PFSK-1 (cell line): ENCODE data around the gene CCN5.

ENCODE experiments used
- FOXP2 ChIP-seq: optimal IDR thresholded peaks from 2 replicates; pipeline ENCODE3; 2011; ENCODE audit warnings: borderline replicate concordance, control low read depth, inconsistent platforms; ENCODE audit not compliant: insufficient read depth; ENCODE audit errors: extremely low read length, extremely low read depth
- POLR2AphosphoS5 ChIP-seq: IDR thresholded peaks from 2 replicates; pipeline ENCODE4 v1.6.1; 2012; ENCODE audit warnings: low read depth, mild to moderate bottlenecking, control low read depth, low read length, moderate library complexity
- SIN3A ChIP-seq: IDR thresholded peaks from 2 replicates; pipeline ENCODE4 v1.6.1; 2012; ENCODE audit warnings: mild to moderate bottlenecking, low read length, moderate library complexity, borderline replicate concordance; ENCODE audit not compliant: insufficient read depth
- TAF1 ChIP-seq: IDR thresholded peaks from 2 replicates; pipeline ENCODE4 v1.6.1; 2012; ENCODE audit warnings: low read length, control low read depth, borderline replicate concordance; ENCODE audit not compliant: insufficient read depth
- TF ChIP-seq, protein P1 (sequence below), 2 experiments: IDR thresholded peaks; 2 replicates each; pipeline versions ENCODE4 v1.6.1 to v1.8.0; 2011 to 2012; ENCODE audit warnings: low read depth in 2 of 2, low read length in 2 of 2, control low read depth in 1 of 2, inconsistent platforms in 1 of 2, mild to moderate bottlenecking in 1 of 2, moderate library complexity in 1 of 2; ENCODE audit not compliant: insufficient read depth in 1 of 2

The CCN5 gene

DNA sequence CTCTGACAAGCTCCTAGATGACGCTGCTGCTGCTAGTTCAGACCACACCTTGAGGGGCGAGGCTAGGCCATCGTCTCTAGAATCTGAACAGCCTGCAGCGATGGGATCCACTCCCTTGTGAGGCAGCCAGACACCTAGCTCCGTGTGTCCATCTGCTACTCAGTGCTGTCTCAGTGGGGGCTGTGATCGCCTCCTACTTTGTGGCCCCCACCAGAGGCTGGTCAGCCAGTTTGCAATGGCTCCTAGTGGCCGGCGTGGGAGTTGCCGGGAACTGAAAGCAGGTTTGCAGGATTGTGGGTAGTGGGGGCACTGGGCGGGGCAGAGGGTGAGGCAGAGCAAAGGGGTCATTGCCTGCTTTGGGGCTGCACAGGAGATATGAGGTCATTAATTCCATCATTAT is 2.8 kb downstream of the CCN5 start:
- no peak for TF ChIP-seq SIN3A
- TF ChIP-seq, protein P1, sequence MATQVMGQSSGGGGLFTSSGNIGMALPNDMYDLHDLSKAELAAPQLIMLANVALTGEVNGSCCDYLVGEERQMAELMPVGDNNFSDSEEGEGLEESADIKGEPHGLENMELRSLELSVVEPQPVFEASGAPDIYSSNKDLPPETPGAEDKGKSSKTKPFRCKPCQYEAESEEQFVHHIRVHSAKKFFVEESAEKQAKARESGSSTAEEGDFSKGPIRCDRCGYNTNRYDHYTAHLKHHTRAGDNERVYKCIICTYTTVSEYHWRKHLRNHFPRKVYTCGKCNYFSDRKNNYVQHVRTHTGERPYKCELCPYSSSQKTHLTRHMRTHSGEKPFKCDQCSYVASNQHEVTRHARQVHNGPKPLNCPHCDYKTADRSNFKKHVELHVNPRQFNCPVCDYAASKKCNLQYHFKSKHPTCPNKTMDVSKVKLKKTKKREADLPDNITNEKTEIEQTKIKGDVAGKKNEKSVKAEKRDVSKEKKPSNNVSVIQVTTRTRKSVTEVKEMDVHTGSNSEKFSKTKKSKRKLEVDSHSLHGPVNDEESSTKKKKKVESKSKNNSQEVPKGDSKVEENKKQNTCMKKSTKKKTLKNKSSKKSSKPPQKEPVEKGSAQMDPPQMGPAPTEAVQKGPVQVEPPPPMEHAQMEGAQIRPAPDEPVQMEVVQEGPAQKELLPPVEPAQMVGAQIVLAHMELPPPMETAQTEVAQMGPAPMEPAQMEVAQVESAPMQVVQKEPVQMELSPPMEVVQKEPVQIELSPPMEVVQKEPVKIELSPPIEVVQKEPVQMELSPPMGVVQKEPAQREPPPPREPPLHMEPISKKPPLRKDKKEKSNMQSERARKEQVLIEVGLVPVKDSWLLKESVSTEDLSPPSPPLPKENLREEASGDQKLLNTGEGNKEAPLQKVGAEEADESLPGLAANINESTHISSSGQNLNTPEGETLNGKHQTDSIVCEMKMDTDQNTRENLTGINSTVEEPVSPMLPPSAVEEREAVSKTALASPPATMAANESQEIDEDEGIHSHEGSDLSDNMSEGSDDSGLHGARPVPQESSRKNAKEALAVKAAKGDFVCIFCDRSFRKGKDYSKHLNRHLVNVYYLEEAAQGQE (IDR thresholded peaks at IDR 0.05; ENCODE audit: insufficient read depth in 1 of 2, low read depth in 2 of 2, low read length in 2 of 2): no peak
- TF ChIP-seq FOXP2: no peak
- no peak for TF ChIP-seq TAF1
- TF ChIP-seq POLR2AphosphoS5: no peak

DNA sequence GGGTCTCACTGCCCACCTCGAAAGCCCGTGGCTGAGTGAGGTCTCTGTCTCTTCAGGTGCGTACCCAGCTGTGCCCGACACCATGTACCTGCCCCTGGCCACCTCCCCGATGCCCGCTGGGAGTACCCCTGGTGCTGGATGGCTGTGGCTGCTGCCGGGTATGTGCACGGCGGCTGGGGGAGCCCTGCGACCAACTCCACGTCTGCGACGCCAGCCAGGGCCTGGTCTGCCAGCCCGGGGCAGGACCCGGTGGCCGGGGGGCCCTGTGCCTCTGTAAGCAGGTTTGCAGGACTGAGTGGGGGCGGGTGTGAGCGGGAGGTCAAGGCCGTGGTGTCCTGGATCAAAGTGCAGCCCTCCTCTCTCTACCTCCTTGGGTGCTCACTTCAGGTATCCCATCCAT is 4.7 kb downstream of the CCN5 start:
- no peak for TF ChIP-seq POLR2AphosphoS5
- TF ChIP-seq FOXP2: no peak
- no peak for TF ChIP-seq TAF1
- TF ChIP-seq, protein P1 (IDR thresholded peaks at IDR 0.05; ENCODE audit: insufficient read depth in 1 of 2, low read depth in 2 of 2, low read length in 2 of 2): no peak
- TF ChIP-seq SIN3A: no peak

DNA sequence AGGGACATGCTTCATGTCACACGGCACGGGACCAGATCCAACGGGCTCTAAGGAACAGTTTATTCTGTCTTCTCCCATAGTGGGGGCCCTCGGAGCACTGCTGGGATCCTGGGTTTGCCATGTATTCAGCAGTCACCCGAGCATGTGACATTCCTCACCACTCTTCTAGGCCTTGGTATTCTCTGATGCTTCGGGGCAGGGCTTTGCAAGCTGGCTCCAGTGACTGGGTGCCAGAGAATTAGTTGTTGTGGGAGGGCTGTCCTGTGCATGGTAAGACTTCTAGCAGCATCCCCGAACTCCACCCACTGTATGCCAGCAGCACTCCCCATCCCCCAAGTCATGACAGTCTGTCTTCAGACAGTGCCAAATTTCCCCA is 5.4 kb downstream of the CCN5 start:
- TF ChIP-seq POLR2AphosphoS5 (no peak), SIN3A (no peak)
- TF ChIP-seq, protein P1 (IDR thresholded peaks at IDR 0.05; ENCODE audit: insufficient read depth in 1 of 2, low read depth in 2 of 2, low read length in 2 of 2): no peak

DNA sequence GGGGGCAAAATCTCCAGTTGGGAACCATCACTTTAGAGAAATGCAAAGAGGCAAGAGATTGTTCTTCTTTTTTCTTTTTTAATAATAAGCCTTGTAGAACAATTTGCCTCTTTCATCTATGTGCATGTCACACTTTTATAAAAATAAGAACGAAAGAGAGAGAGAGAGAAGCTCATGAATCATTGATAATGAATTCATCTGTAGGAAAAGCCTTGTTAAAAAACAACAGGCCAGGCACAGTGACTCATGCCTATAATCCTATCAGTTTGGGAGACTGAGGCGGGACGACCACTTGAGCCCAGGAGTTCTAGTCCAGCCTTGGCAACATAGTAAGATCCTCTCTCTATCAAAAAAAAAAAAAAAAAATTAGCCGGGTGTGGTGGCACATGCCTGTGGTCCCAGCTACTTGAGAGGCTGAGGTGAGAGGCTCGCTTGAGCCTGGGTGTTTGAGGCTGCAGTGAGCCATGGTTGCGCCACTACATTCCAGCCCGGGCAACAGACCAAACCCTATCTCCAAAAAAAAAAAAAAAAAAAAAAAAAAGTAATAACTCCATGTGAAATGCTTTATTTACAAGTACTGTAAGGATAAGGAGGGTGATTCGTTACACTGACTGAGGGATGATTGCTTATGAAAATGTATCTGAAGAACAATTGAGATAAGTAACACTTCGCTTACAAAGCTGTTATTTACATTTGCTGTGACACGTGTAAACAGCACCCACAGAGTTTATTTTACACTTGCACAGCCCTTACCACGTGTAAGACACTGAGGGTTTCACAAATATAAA is 6.0 kb downstream of the CCN5 start:
- no peak for TF ChIP-seq FOXP2
- TF ChIP-seq TAF1: no peak
- TF ChIP-seq POLR2AphosphoS5: no peak
- TF ChIP-seq SIN3A: no peak
- TF ChIP-seq, protein P1 (IDR thresholded peaks at IDR 0.05; ENCODE audit: insufficient read depth in 1 of 2, low read depth in 2 of 2, low read length in 2 of 2): no peak

DNA sequence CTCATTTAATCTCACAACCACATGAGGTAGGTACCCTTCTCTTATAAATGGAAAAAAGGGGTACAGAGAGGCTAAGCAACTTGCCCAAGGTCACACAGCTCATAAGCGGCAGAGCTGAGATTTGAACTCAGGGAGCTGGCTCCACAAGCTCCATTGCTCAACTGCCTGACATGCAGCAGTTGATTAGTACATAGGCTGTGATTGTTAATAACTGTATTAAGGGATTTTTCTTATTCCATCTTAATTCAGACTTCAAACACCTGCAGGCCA is 6.6 kb downstream of the CCN5 start:
- TF ChIP-seq FOXP2 (no peak), SIN3A (no peak), TAF1 (no peak), POLR2AphosphoS5 (no peak)
- TF ChIP-seq, protein P1 (IDR thresholded peaks at IDR 0.05; ENCODE audit: insufficient read depth in 1 of 2, low read depth in 2 of 2, low read length in 2 of 2): no peak
